Esophagus muscularis mucosa (tissue), 4 donors: ENCODE data around the gene ARHGAP6.
"Not testable (repeated sequence)": the region's sequence is repeated elsewhere in the genome, so short reads cannot be mapped to it uniquely, and the experiment has no call there.

Experiments used
- EP300 ChIP-seq: sonication (generic); formaldehyde crosslinking; IDR thresholded peaks from one replicate; pipeline ENCODE4 v1.6.1; 2017; ENCODE audit warnings: antibody characterized with exemption
- POLR2A ChIP-seq: fragments of 450-650 bp; IDR thresholded peaks from one replicate; pipeline ENCODE4 v1.6.1; 2017; ENCODE audit warnings: antibody characterized with exemption, moderate library complexity, mild to moderate bottlenecking, low read depth
- POLR2AphosphoS5 ChIP-seq, 2 donors: sonication (generic); formaldehyde crosslinking; IDR thresholded peaks; one replicate each; pipeline ENCODE4 v1.6.1; 2017; ENCODE audit warnings: antibody characterized with exemption in 2 of 2
- TF ChIP-seq, protein P1 (sequence below), 3 experiments: fragments of 200-600 bp in 2 of 3; fragments of 450-650 bp in 1 of 3; sonication (generic) in 2 of 3; IDR thresholded peaks; one replicate each; pipeline ENCODE4 v1.5.1; 2017 to 2019; ENCODE audit warnings: antibody characterized with exemption in 3 of 3, mild to moderate bottlenecking in 2 of 3, moderate library complexity in 1 of 3

DNA sequence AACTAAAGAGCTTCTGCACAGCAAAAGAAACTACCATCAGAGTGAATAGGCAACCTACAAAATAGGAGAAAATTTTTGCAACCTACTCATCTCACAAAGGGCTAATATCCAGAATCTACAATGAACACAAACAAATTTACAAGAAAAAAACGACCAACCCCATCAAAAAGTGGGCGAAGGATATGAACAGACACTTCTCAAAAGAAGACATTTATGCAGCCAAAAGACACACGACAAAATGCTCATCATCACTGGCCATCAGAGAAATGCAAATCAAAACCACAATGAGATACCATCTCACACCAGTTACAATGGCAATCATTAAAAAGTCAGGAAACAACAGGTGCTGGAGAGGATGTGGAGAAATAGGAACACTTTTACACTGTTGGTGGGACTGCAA is 304.1 kb downstream of the ARHGAP6 start:
- TF ChIP-seq, protein P1, sequence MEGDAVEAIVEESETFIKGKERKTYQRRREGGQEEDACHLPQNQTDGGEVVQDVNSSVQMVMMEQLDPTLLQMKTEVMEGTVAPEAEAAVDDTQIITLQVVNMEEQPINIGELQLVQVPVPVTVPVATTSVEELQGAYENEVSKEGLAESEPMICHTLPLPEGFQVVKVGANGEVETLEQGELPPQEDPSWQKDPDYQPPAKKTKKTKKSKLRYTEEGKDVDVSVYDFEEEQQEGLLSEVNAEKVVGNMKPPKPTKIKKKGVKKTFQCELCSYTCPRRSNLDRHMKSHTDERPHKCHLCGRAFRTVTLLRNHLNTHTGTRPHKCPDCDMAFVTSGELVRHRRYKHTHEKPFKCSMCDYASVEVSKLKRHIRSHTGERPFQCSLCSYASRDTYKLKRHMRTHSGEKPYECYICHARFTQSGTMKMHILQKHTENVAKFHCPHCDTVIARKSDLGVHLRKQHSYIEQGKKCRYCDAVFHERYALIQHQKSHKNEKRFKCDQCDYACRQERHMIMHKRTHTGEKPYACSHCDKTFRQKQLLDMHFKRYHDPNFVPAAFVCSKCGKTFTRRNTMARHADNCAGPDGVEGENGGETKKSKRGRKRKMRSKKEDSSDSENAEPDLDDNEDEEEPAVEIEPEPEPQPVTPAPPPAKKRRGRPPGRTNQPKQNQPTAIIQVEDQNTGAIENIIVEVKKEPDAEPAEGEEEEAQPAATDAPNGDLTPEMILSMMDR (IDR thresholded peaks at IDR 0.05) = not testable (repeated sequence)
- not testable (repeated sequence) for TF ChIP-seq POLR2AphosphoS5 (IDR thresholded peaks at IDR 0.05); POLR2A; EP300
